DMS153 treated with DMSO at 0.1 percent for 48 hours (cell line): ENCODE data around the gene EVPL.
"Not testable (repeated sequence)": the region's sequence is repeated elsewhere in the genome, so short reads cannot be mapped to it uniquely, and the experiment has no call there.

ENCODE experiments used
- DNase-seq: peaks from one replicate; lab custom pipeline; 2025; ENCODE audit not compliant: unreplicated experiment; lab: John Stamatoyannopoulos, UW

EVPL gene

GRCh38 chr17:76000016-76000754 lies 26.9 kb downstream of the EVPL start:
- no peak for DNase-seq

- DNase-seq: no peak
Observed at GRCh38 chr17:75998327-75998795, 28.7 kb downstream of the EVPL start.

- DNase-seq: no peak
Observed at GRCh38 chr17:75996665-75997590, 30.2 kb downstream of the EVPL start.

- no peak for DNase-seq
Observed at GRCh38 chr17:75995385-75995925, 31.7 kb downstream of the EVPL start.

- no peak for DNase-seq
Observed at GRCh38 chr17:75994802-75995370, 32.2 kb downstream of the EVPL start.

GRCh38 chr17:75991396-75991795 lies 35.7 kb downstream of the EVPL start:
- DNase-seq: no peak

GRCh38 chr17:75987041-75987440 lies 40.1 kb downstream of the EVPL start:
- DNase-seq: no peak

- DNase-seq: no peak
Observed at GRCh38 chr17:75985986-75986385, 41.1 kb downstream of the EVPL start.

GRCh38 chr17:75983501-75984181 lies 43.5 kb downstream of the EVPL start:
- no peak for DNase-seq

- DNase-seq: no peak
Observed at GRCh38 chr17:75981019-75981615, 46.0 kb downstream of the EVPL start.

GRCh38 chr17:75980188-75981018 lies 46.7 kb downstream of the EVPL start:
- no peak for DNase-seq

- DNase-seq: no peak
Observed at GRCh38 chr17:75979705-75980187, 47.4 kb downstream of the EVPL start.

GRCh38 chr17:75978938-75979704 lies 48.0 kb downstream of the EVPL start, which contains the start of the genes ACOX1 and TEN1:
ACOX1 (minus strand) TSS chr17:75979166; CDS start chr17:75979073, 93 bp downstream.
TEN1 (plus strand) TSS chr17:75979240; CDS start chr17:75986193, 6,953 bp downstream.
- DNase-seq: peak; percentile 95

- no peak for DNase-seq
Observed at GRCh38 chr17:75976175-75976848, 50.8 kb downstream of the EVPL start.

GRCh38 chr17:75975757-75976174 lies 51.3 kb downstream of the EVPL start:
- DNase-seq: no peak

- DNase-seq: not testable (repeated sequence)
Observed at GRCh38 chr17:75975187-75975586, 51.9 kb downstream of the EVPL start.

- no peak for DNase-seq
Observed at GRCh38 chr17:75970626-75971025, 56.5 kb downstream of the EVPL start.

GRCh38 chr17:75970011-75970523 lies 57.0 kb downstream of the EVPL start:
- no peak for DNase-seq
